ENCODE measurements around the gene GFI1B. TPM values are rescaled to one million over a fixed set of nuclear protein-coding genes. Genes with fewer than 3 reads are reported as not detected.

The GFI1B gene
- total and polyA plus RNA-seq, 4 donors: 0.05 to 53.6 TPM; not detected in 2

DNA sequence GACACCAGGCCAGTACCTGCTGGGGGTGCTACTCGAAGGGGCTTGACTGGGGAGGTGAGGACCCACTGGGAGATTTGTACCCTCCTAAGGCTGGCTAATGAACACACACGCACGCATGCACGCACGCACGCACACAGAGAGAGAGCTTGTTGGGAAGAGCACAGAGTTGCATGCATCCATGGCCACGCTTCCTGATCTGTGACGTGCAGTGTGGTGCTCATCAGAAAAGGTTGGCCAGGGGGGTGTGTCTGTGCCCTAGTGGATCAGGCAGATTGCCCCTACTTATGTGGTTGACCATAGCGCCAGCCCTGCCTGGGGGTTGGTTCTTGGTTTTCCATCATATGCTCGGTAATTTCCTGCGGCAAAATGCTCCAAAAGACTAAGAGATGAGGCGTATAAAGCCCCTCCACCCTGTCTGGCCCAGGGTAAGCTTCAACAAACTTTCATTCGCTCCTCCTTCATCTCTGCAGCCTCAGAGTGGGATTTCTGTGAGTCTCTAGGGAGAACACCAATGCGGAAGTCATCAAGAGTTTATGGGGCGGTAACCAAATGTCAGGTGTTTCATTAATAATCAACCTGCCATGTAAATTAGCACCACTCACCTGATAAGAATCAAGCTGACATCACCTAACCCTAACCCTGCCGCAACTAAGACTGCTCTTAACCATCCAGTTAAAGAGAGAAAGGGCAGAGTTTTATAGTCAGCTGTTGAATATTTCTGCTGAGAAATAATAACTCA lies 8.0 kb upstream of the GFI1B start:
- no peak for DNase-seq (ENCODE audit: low spot score)
- WGBS: 86% methylated on average over 16 of the region's 16 CpGs
- no peak overlapping the region for H3K4me3 ChIP-seq (ENCODE audit: low read depth in 1 of 3, low read length in 3 of 3)
- no peaks in the 10 kb centered on the region for H3K9me3 ChIP-seq (ENCODE audit: control insufficient read depth in 4 of 4, low read length in 3 of 4)
- H3K27ac ChIP-seq (ENCODE audit: low read depth in 1 of 2, low read length in 2 of 2): no peak overlapping the region
- no peak overlapping the region for H3K9ac ChIP-seq (ENCODE audit: low read depth in 1 of 2, low read length in 2 of 2)
- H3K4me1 ChIP-seq (ENCODE audit: control insufficient read depth in 4 of 4, insufficient read depth in 4 of 4, low read length in 3 of 4): peaks cover 0 to 5% (median 3%) of the 10 kb centered on the region in 4 donors
- H3K27me3 ChIP-seq (ENCODE audit: control insufficient read depth in 4 of 4, insufficient read depth in 4 of 4, low read length in 3 of 4): peaks cover 0 to 3% (median 0%) of the 10 kb centered on the region in 4 donors
- H3K36me3 ChIP-seq (ENCODE audit: control insufficient read depth in 4 of 4, insufficient read depth in 3 of 4, low read depth in 1 of 4, low read length in 3 of 4): no peaks in the 10 kb centered on the region
- TF ChIP-seq, protein P1, sequence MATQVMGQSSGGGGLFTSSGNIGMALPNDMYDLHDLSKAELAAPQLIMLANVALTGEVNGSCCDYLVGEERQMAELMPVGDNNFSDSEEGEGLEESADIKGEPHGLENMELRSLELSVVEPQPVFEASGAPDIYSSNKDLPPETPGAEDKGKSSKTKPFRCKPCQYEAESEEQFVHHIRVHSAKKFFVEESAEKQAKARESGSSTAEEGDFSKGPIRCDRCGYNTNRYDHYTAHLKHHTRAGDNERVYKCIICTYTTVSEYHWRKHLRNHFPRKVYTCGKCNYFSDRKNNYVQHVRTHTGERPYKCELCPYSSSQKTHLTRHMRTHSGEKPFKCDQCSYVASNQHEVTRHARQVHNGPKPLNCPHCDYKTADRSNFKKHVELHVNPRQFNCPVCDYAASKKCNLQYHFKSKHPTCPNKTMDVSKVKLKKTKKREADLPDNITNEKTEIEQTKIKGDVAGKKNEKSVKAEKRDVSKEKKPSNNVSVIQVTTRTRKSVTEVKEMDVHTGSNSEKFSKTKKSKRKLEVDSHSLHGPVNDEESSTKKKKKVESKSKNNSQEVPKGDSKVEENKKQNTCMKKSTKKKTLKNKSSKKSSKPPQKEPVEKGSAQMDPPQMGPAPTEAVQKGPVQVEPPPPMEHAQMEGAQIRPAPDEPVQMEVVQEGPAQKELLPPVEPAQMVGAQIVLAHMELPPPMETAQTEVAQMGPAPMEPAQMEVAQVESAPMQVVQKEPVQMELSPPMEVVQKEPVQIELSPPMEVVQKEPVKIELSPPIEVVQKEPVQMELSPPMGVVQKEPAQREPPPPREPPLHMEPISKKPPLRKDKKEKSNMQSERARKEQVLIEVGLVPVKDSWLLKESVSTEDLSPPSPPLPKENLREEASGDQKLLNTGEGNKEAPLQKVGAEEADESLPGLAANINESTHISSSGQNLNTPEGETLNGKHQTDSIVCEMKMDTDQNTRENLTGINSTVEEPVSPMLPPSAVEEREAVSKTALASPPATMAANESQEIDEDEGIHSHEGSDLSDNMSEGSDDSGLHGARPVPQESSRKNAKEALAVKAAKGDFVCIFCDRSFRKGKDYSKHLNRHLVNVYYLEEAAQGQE (IDR thresholded peaks at IDR 0.05): no peak
- TF ChIP-seq, protein P2, sequence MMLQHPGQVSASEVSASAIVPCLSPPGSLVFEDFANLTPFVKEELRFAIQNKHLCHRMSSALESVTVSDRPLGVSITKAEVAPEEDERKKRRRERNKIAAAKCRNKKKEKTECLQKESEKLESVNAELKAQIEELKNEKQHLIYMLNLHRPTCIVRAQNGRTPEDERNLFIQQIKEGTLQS (IDR thresholded peaks at IDR 0.05): no peak
- no peak for TF ChIP-seq RAD21 (IDR thresholded peaks at IDR 0.05)
- TF ChIP-seq, protein P3, sequence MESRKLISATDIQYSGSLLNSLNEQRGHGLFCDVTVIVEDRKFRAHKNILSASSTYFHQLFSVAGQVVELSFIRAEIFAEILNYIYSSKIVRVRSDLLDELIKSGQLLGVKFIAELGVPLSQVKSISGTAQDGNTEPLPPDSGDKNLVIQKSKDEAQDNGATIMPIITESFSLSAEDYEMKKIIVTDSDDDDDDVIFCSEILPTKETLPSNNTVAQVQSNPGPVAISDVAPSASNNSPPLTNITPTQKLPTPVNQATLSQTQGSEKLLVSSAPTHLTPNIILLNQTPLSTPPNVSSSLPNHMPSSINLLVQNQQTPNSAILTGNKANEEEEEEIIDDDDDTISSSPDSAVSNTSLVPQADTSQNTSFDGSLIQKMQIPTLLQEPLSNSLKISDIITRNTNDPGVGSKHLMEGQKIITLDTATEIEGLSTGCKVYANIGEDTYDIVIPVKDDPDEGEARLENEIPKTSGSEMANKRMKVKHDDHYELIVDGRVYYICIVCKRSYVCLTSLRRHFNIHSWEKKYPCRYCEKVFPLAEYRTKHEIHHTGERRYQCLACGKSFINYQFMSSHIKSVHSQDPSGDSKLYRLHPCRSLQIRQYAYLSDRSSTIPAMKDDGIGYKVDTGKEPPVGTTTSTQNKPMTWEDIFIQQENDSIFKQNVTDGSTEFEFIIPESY (IDR thresholded peaks at IDR 0.05): no peak
- no peak for TF ChIP-seq FOXA2 (IDR thresholded peaks at IDR 0.05)
- TF ChIP-seq TAF1 (conservative IDR thresholded peaks at IDR 0.05): no peak
- no peak for TF ChIP-seq HNF4G (IDR thresholded peaks at IDR 0.05)
- TF ChIP-seq, protein P4, sequence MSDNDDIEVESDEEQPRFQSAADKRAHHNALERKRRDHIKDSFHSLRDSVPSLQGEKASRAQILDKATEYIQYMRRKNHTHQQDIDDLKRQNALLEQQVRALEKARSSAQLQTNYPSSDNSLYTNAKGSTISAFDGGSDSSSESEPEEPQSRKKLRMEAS (IDR thresholded peaks at IDR 0.05): no peak
- TF ChIP-seq JUND (IDR thresholded peaks at IDR 0.05): no peak
- no peak for TF ChIP-seq FOXA1 (IDR thresholded peaks at IDR 0.05)
- TF ChIP-seq HNF4A (conservative IDR thresholded peaks at IDR 0.05): no peak

DNA sequence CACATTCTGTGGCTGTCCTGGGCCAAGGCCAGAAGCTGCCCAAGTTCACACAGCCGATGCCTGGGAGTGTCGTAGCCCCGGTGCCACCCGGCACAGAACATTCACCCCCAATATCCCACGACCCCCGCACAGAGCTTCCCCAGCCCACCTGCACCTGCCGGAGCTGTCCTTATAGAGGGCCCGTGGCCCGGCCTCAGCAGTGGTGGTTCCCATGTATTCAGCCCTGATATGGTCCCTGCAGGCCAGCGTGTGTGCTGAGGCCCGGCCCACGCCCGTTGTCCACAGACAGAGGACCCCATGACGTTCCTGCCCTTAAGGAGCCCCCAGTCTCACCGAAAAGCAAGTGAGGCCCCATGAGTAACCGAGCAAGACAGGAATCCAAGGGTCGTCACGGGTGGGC lies 5.3 kb upstream of the GFI1B start:
- 76% methylated on average over 18 of the region's 18 CpGs for WGBS
- H3K4me3 ChIP-seq (ENCODE audit: low read depth in 1 of 3, low read length in 3 of 3): no peak overlapping the region
- H3K36me3 ChIP-seq (ENCODE audit: control insufficient read depth in 4 of 4, insufficient read depth in 3 of 4, low read depth in 1 of 4, low read length in 3 of 4): no peaks in the 10 kb centered on the region
- no peak overlapping the region for H3K9ac ChIP-seq (ENCODE audit: low read depth in 1 of 2, low read length in 2 of 2)
- H3K9me3 ChIP-seq (ENCODE audit: control insufficient read depth in 4 of 4, low read length in 3 of 4): no peaks in the 10 kb centered on the region
- H3K27ac ChIP-seq (ENCODE audit: low read depth in 1 of 2, low read length in 2 of 2): no peak overlapping the region
- TF ChIP-seq RAD21 (IDR thresholded peaks at IDR 0.05) (no peak), JUND (IDR thresholded peaks at IDR 0.05) (no peak), SP1 (IDR thresholded peaks at IDR 0.05) (no peak)
- H3K4me1 ChIP-seq (ENCODE audit: control insufficient read depth in 4 of 4, insufficient read depth in 4 of 4, low read length in 3 of 4): peaks cover 0 to 5% (median 3%) of the 10 kb centered on the region in 4 donors
- no peaks in the 10 kb centered on the region for H3K27me3 ChIP-seq (ENCODE audit: control insufficient read depth in 4 of 4, insufficient read depth in 4 of 4, low read length in 3 of 4)
- no peak for DNase-seq (ENCODE audit: low spot score)
